IPS-18a (cell line): ENCODE measurements around the gene PC.

ENCODE experiments used
- H3K27ac ChIP-seq: one replicate; pipeline ENCODE4 v1.5.1; 2013; ENCODE audit warnings: low read length
- H3K27me3 ChIP-seq: one replicate; pipeline ENCODE4 v1.6.1; 2013; ENCODE audit warnings: mild to moderate bottlenecking, low read length; ENCODE audit not compliant: control insufficient read depth, insufficient read depth
- H3K36me3 ChIP-seq: one replicate; pipeline ENCODE4 v1.6.1; 2013; ENCODE audit warnings: low read depth, low read length; ENCODE audit not compliant: control insufficient read depth
- H3K4me1 ChIP-seq: one replicate; pipeline ENCODE4 v1.6.1; 2013; ENCODE audit warnings: low read depth, low read length; ENCODE audit not compliant: control insufficient read depth
- H3K4me3 ChIP-seq: one replicate; pipeline ENCODE4 v1.5.1; 2013; ENCODE audit warnings: low read length
- H3K9ac ChIP-seq: one replicate; pipeline ENCODE4 v1.6.1; 2013; ENCODE audit warnings: mild to moderate bottlenecking, low read length, moderate library complexity
- H3K9me3 ChIP-seq: one replicate; pipeline ENCODE4 v1.6.1; 2013; ENCODE audit warnings: low read depth, low read length; ENCODE audit not compliant: control insufficient read depth

PC gene

GRCh38 chr11:66867425-66868040, 90.7 kb downstream of the PC start:
- Histone ChIP-seq H3K27ac (no peak overlapping the region), H3K36me3 (no peaks in the 10 kb centered on the region), H3K9me3 (no peaks in the 10 kb centered on the region), H3K27me3 (no peaks in the 10 kb centered on the region), H3K4me1 (peaks cover 3% of the 10 kb centered on the region), H3K9ac (no peak overlapping the region), H3K4me3 (no peak overlapping the region)

DNA sequence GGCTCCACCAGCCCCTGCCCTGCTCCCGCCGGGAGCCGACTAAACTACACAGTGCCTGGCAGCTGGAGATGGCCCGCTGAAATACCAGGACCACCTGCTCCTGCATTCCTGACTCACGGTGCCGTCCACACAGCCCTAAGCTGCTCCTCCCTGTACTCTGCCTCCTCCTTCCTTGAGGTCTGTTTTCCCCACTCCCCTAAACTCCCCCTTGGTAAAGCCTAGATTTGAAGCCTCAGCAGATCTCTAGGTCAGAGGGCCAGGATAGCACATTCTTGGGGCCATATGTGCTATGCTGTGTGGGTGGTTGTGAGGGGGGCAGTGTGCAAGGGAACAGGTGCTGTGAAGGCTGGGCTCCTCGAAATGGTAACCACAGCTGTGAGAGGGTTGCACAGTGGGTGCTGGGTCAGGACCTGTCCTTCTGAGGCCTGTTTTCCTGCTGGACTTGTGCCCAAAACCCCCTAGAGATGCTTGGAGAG, 91.6 kb downstream of the PC start:
- Histone ChIP-seq H3K4me1 (peaks cover 3% of the 10 kb centered on the region), H3K27ac (no peak overlapping the region), H3K9me3 (no peaks in the 10 kb centered on the region), H3K9ac (no peak overlapping the region), H3K36me3 (no peaks in the 10 kb centered on the region), H3K27me3 (no peaks in the 10 kb centered on the region), H3K4me3 (no peak overlapping the region)

GRCh38 chr11:66866007-66866406, 92.2 kb downstream of the PC start:
- Histone ChIP-seq H3K9me3 (no peaks in the 10 kb centered on the region), H3K4me1 (peaks cover 3% of the 10 kb centered on the region), H3K4me3 (no peak overlapping the region), H3K9ac (no peak overlapping the region), H3K27me3 (no peaks in the 10 kb centered on the region), H3K27ac (no peak overlapping the region), H3K36me3 (no peaks in the 10 kb centered on the region)

DNA sequence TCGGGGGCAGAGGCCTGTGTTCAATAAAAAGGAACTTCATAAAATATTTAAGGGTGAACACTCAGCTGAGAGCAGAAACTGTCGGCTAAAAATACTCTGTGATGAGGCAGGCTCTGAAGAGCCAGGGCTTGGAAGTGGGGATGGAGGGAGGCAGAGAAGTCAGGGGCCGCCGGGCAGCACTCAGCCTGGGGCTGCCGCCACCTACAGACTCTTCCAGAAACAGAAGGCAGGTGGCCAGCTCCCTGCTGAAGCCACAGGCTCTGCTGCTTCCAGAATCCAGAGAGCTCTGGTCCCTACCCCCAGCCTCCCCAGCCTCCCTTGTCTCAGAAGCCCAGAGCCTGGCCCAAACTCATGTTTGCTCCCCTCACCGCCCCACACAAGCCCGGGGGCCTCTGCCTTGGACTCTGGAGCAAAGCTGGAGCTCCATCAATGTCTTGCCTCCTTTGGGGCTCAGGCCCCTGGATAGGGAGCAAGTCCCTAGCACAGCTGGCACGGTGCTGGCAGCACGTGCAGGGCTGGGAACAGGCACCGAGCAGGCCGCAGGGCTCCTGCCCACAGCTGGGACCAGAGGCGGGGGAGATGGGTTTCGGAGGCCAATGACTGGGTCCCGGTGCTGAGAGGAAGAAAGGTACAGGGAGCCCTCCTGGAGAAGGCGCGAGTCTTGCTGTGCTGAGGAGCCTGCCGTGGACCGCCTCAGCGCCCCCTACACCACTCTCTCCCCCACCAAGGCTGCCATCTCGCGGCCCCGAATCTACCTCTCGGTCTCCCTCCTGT, 93.1 kb downstream of the PC start:
- Histone ChIP-seq H3K36me3 (no peaks in the 10 kb centered on the region), H3K9ac (no peak overlapping the region), H3K4me3 (no peak overlapping the region), H3K27me3 (no peaks in the 10 kb centered on the region), H3K27ac (no peak overlapping the region), H3K9me3 (no peaks in the 10 kb centered on the region), H3K4me1 (peaks cover 3% of the 10 kb centered on the region)

- H3K9me3 ChIP-seq = no peaks in the 10 kb centered on the region
- H3K4me1 ChIP-seq = peaks cover 3% of the 10 kb centered on the region
- no peak overlapping the region for H3K4me3 ChIP-seq
- H3K9ac ChIP-seq = no peak overlapping the region
- H3K36me3 ChIP-seq = no peaks in the 10 kb centered on the region
- no peaks in the 10 kb centered on the region for H3K27me3 ChIP-seq
- no peak overlapping the region for H3K27ac ChIP-seq
Measured at GRCh38 chr11:66864172-66864901, 93.8 kb downstream of the PC start.

DNA sequence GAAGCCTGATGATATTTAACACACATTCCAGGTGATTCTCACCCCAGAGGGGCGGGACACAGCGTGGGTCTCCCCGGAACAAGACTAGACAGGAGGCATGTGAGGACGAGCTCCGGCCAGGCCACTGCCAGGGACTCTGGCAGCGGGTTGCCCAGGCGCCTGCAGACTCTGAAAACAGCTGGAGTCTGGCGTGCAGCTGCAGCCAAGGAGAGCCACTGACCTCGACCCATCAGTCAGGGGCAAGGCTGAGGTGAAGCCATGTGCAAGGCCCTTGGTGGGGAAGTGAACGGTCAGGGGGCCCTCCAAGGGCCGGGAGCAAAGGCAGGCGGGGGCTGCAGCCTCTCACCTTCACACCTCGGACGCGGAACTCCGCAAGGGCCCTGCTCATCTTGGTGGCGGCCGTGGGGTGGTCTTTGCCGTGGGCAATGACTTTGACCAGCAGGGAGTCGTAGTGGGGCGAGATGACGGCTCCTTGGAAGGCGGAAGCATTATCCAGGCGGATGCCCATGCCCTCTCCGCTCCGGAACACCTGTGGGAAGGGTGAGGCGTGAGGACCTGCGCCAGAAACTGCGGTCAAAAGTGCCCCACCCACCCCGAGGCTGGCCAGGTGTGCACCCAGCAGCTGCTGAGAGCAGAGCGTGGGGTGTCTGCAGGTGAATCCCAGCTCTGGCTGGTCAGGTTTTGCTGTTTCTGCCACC, 94.6 kb downstream of the PC start:
- Histone ChIP-seq H3K4me3 (no peak overlapping the region), H3K4me1 (peaks cover 3% of the 10 kb centered on the region), H3K9me3 (no peaks in the 10 kb centered on the region), H3K27ac (no peak overlapping the region), H3K27me3 (no peaks in the 10 kb centered on the region), H3K36me3 (no peaks in the 10 kb centered on the region), H3K9ac (no peak overlapping the region)

DNA sequence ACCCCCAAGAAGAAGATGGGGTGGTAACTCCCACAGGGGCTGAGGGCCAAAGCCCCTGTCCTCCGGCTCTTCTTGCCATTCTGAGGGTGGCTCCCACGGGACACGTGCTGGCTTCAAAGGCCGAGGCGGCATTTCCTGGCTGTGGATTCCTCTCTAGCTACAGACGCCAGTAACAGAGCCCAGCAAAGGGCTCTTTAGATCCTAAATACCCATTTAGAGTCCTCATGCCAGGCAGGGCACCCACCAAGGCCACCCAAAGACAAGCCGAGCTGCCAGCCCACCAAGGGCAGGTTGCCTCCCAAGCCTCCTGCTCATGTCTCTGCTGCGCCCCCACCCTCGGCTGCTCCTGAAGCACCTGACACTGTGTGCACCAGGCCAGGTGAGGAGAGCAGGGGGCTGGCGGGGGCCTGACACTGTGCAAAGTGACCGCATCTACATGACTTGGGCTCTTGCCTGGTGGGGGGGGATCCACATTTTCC, 95.6 kb downstream of the PC start:
- Histone ChIP-seq H3K4me1 (no peaks in the 10 kb centered on the region), H3K4me3 (no peak overlapping the region), H3K9ac (no peak overlapping the region), H3K27me3 (no peaks in the 10 kb centered on the region), H3K36me3 (no peaks in the 10 kb centered on the region), H3K9me3 (no peaks in the 10 kb centered on the region), H3K27ac (no peak overlapping the region)

GRCh38 chr11:66861774-66862558, 96.2 kb downstream of the PC start:
- Histone ChIP-seq H3K4me3 (no peak overlapping the region), H3K9me3 (no peaks in the 10 kb centered on the region), H3K27me3 (no peaks in the 10 kb centered on the region), H3K9ac (no peak overlapping the region), H3K4me1 (no peaks in the 10 kb centered on the region), H3K36me3 (no peaks in the 10 kb centered on the region), H3K27ac (no peak overlapping the region)

DNA sequence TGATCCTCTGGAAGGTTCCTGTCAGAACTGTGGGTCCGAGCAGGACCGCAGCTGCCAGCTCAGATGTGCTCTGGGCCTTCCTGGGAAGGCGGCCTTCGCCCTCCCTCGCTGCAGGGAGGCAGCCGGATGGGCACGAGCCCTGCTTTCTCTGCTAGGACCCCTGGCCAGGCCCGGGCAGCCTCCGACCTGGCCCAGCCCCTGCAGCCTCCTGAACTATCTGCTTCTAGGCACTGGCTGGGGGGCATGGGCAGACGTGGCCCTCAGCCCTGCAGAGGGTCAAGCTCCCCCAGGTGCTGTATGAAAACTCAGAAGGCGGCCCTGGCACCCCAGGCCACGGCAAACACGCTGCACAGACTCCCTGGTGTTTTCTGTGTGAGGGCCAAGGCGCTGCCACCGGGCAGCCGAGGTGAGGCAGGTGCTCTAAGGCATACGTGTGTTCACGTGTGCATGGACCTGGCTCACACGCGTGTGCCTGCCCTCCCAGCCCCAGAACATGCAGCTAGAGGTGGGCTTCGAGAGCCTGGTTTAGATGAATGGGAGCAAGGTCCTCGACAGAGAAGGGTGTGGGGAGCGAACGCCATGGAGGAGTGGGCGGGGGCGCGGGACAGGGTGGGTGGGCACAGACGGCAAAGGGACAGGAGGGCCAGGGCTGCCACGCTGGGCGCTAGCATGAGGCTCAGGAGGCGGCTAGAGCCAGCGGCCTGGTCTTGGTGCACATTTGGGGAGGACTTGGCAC, 97.0 kb downstream of the PC start:
- H3K4me1 ChIP-seq = no peaks in the 10 kb centered on the region
- no peaks in the 10 kb centered on the region for H3K27me3 ChIP-seq
- H3K4me3 ChIP-seq = no peak overlapping the region
- no peaks in the 10 kb centered on the region for H3K36me3 ChIP-seq
- H3K9ac ChIP-seq = no peak overlapping the region
- no peaks in the 10 kb centered on the region for H3K9me3 ChIP-seq
- no peak overlapping the region for H3K27ac ChIP-seq

DNA sequence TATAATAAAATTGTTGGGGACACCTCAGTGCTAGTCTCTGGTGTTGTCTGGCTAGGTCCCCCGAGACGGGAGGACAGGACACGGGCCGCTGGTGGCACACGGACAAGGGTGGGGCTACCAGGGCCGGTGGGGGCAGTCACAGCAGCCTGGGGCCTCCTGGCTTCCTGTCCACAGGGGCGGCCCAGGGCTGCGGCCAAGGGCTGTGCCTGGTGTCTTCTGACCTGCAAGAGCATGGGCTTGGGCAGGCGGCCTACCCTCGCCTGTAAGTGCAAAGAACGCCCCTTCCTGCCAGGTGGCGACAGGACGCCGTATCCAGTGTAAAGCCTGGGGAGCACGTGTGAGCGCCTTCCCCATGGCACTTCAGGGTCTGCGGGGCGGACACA, 97.7 kb downstream of the PC start:
- Histone ChIP-seq H3K9me3 (no peaks in the 10 kb centered on the region), H3K4me1 (peaks cover 4% of the 10 kb centered on the region), H3K27ac (no peak overlapping the region), H3K9ac (no peak overlapping the region), H3K27me3 (no peaks in the 10 kb centered on the region), H3K4me3 (no peak overlapping the region), H3K36me3 (no peaks in the 10 kb centered on the region)
